GM12891 (cell line): ENCODE results near the gene TBC1D22A.

Experiments
- PAX5 ChIP-seq: IDR thresholded peaks from 2 replicates; pipeline ENCODE4 v1.6.1; 2011; ENCODE audit warnings: low read length, moderate library complexity, mild to moderate bottlenecking; ENCODE audit not compliant: insufficient read depth, severe bottlenecking
- POLR2A ChIP-seq: IDR thresholded peaks from 2 replicates; pipeline ENCODE4 v1.6.1; 2011; ENCODE audit warnings: low read depth, low read length, control low read depth
- POLR2AphosphoS5 ChIP-seq: IDR thresholded peaks from 2 replicates; pipeline ENCODE4 v1.6.1; 2011; ENCODE audit warnings: low read depth, low read length, control low read depth
- POU2F2 ChIP-seq: IDR thresholded peaks from 2 replicates; pipeline ENCODE4 v1.6.1; 2011; ENCODE audit warnings: low read depth, mild to moderate bottlenecking, control low read depth, low read length, moderate library complexity
- SPI1 ChIP-seq: IDR thresholded peaks from 2 replicates; pipeline ENCODE4 v1.6.1; 2011; ENCODE audit warnings: low read depth, low read length, control low read depth
- TAF1 ChIP-seq: IDR thresholded peaks from 2 replicates; pipeline ENCODE4 v1.6.1; 2011; ENCODE audit warnings: low read depth, low read length, control low read depth

- TF ChIP-seq POLR2A (no peak), SPI1 (no peak), POLR2AphosphoS5 (no peak), TAF1 (no peak), POU2F2 (no peak), PAX5 (no peak)
Measured at GRCh38 chr22:47173535-47174021, 411.1 kb downstream of the TBC1D22A start.
